ENCODE measurements around the gene RDH8.

DNA sequence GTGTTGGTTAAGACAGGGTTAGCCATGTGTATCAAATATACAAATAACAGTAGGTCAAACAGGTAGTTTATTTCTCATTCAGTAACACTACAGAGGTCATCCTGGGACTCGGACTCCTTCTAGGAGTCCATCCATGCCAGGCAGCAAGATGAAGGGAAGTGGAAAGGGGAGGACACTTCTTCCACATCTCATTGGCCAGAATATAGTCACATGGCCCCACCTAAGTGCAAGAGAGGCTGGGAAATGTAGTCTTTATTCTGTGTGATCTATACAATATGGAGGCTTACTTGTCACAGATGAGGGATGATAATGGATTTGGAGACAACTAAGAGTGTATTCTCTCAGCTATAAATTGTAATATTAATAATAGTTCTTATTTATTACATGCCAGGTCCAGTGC is 31.1 kb downstream of the RDH8 start:
- no peak for TF ChIP-seq SUZ12 (IDR thresholded peaks at IDR 0.05; ENCODE audit: extremely low read depth, insufficient read depth, insufficient read length)
- no peak for TF ChIP-seq YY1 (IDR thresholded peaks at IDR 0.05; ENCODE audit: insufficient read depth, insufficient read length)
- no peak for TF ChIP-seq ZNF274 (IDR thresholded peaks at IDR 0.05; ENCODE audit: low read depth, low read length)
